SW 1271 (cell line): Measurements from ENCODE around the gene PFKFB3.

Source experiments
- DNase-seq, 2 experiments: peaks; one replicate each; lab custom pipeline; 2025; lab: John Stamatoyannopoulos, UW

Gene PFKFB3

DNA sequence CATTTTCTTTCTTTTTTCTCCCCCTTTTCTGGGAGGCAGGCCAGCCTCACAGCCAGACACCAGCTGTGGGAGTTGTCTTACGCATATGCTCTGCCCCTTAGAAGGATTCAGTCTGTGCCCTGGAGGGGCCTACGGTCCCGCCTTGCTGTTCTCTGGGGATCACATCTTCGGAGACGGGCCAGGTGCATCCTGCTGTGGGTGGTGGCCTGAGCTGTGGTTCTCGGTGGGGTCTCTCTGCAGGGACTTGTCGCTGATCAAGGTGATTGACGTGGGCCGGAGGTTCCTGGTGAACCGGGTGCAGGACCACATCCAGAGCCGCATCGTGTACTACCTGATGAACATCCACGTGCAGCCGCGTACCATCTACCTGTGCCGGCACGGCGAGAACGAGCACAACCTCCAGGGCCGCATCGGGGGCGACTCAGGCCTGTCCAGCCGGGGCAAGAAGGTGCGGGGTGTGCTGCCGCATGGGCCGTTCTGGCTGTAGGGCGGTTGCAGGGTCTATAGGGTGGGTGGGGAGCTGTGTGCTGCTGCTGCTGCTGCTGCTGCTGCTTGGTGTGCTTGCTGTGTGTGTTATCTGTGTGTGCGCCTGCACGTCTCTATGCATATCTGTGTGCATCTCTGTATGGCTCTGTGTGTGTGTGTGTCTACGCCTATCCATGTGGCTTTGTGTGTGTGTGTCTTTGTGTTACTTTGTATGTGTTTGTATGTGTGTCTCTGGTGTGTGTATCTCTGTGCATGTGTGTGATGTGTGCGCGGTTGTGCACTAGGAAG, 17.9 kb downstream of the PFKFB3 start:
- no peak for DNase-seq

DNA sequence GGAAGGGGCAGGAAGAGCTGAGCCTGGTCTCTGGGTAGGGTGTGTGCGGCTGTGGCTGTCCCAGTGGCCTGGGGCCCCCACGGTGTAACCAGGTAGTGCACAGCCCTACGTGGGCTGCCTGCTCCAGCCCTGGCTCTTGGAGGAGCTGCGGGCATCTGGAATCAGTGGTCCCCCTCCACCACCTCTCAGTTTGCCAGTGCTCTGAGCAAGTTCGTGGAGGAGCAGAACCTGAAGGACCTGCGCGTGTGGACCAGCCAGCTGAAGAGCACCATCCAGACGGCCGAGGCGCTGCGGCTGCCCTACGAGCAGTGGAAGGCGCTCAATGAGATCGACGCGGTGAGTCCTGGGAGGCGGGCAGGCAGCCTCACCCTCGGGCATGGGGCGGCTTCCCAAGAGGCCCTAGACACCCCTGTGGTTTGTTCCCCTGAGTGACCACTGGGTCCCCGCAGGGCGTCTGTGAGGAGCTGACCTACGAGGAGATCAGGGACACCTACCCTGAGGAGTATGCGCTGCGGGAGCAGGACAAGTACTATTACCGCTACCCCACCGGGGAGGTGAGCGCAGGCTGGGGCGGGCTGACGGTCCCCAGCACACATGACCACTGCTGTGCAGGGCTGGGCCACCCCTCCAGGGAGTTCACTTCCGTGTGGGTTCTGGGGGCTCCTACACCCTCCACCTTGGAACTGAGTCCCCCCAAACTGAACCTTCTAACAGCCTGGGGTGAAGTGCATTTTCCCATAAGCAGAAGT, 18.6 kb downstream of the PFKFB3 start:
- DNase-seq: no peak

DNA sequence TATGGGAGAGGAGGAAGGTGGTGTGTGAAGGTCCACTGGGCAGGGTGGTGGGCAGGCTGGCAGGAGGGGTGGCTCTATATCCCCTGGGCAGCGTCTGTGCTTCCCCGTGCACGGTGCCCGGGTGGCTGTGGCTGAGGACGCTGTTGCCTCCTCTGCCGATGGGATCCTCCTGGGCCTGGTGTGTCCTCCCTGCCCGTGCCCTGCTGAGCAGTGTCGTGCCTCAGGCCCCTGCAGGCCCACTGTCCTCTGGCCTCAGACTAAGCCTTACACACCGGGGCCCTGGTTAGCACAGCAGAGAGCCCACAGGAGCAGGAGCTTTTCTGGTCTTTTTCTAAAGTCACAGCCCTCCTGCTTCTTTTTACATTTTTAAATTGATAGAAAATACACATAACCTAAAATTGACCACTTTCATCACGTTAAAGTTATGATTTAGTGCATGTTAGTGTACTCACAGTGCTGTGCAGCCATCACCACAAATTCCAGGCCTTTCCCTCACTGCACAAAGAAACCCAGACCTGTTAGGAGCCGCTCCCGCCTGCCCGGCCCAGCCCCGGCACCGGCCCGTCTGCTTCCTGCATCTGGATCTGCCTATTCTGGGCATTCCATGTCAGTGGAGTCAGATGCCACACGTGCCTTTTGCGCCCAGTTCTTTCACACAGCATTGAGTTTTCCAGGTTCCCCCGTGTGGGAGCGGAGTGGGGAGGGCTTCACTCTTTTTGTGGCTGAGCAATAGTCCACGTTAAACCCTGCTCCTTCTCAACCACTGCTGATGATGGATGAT, 19.4 kb downstream of the PFKFB3 start:
- DNase-seq: no peak

- no peak for DNase-seq
These were observed 20.0 kb downstream of the PFKFB3 start for GRCh38 chr10:6222755-6223154.

DNA sequence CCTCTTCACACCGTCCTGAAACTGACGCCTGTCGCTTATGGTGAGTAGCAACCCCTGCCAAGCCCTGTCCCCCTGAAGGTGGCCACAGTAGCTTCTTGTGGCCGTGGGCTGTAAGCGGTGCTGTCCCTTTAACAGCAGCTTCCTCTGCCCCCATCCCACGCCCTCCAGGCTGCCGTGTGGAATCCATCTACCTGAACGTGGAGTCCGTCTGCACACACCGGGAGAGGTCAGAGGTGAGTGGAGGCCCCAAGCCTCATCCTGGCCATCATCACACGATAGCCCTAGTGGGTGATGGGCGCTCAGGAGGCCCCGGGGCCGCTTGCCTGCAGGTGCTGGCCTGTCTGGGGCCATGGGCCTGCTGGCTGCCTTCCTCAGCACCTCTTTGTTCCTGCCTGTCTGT, 21.2 kb downstream of the PFKFB3 start:
- no peak for DNase-seq

DNA sequence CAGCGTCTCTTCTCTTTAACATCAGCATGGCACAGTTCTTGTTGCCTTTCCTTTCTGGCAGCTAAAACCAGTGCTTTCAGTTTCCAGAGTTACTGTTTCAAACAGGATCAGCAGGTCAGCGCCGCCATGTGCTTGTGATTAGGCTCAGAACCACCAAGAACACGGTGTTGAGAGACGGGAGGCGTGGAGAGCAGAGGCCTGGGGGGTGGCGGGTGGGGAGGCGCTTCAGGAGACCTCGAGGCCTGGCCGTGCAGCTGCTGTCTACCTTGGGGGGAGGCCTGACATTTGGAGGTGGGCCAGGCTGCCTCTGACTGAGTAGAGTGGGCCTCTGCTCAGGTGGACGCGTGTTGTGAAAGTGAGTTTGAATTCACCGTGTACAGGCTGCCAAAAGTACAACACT, 22.0 kb downstream of the PFKFB3 start:
- no peak for DNase-seq

GRCh38 chr10:6225263-6225814, 22.6 kb downstream of the PFKFB3 start:
- DNase-seq: no peak

- no peak for DNase-seq
These were observed 23.5 kb downstream of the PFKFB3 start for GRCh38 chr10:6226216-6226615.

GRCh38 chr10:6227346-6227745, 24.6 kb downstream of the PFKFB3 start:
- DNase-seq: no peak

DNA sequence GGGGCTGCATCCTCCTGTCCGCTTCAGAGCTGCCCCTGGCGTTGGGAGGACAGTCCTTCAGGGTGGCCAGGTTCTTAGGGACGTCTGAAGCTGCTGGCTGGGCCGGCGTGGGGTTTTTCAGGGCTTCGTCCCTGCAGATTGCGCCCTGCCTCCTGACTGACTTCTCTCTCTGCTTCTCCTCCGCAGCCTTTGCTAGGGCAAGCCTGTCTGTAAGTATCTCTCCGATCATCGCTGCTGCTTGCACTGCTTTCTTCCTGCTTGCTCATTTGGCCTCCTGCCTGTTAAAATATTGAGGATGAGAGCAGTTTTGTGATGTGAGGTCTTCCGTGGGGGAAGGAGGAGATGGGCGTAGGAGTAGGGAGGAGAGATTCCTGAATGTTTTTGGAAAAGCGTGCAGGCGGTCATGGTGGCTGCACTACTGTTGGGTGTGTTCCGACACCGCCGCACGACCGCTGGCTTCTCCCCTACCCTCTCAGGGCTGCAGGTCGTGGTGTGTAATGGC, 25.3 kb downstream of the PFKFB3 start:
- no peak for DNase-seq

- no peak for DNase-seq
These were observed 25.9 kb downstream of the PFKFB3 start for GRCh38 chr10:6228647-6229046.

DNA sequence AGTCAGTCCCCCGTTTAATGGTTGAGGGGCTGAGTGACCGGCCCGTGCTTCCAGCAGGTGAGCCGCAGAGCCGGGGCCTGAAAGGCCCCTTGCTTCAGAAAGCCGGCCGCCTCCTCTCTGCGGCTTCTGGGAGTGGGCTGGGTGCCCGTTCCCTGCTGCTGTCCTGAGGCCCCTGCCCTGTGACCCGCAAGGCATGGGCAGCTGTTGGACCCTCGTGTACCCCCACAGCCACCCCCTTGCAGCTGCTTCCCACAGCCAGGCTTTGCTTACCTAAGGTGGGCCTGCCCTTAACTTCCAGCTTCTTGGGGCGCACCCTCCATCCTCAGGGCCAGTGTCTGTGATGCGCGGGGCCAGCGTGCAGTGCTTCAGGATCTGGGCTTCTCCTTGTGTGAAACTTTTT, 26.6 kb downstream of the PFKFB3 start:
- DNase-seq: no peak

- DNase-seq: no peak
These were observed 27.0 kb downstream of the PFKFB3 start for GRCh38 chr10:6229746-6230145.

DNA sequence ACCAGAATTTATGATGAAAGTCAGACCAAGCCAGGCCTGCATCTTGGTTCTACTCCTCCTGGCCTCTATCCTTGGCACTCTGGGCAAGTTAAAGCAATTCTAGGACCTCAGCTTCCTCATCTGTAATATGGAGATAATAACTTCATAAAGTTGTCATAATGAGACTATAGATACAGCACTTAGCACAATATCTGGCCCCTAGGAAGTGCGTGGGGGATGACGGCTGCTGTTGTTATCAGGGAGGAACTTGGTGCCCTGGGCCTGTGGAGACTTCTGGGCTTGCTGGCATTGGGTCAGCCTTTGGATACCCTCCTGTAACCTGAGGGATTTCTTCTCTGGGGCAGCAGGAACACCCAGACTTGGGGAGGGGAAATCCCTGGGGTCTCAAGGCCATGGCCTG, 27.6 kb downstream of the PFKFB3 start:
- no peak for DNase-seq

DNA sequence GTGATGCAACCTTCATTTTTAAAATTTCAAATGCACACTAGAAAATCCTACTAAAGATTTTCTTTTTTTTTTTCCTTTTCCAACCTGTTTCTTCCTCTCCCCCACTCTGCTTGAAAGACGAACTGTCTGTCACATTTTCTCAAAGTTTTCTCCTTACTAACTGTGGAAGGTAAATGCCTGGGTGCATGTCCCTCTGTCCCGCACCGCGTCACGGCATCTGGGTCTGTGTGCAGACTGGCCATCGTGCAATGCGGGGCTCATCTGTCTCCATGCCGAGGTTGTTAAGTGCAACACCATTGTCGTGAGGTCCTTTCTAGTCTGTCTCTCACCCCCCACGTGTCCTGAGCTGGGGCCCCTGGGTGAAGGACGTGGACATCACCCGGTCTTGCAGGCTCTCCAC, 28.4 kb downstream of the PFKFB3 start:
- no peak for DNase-seq

DNA sequence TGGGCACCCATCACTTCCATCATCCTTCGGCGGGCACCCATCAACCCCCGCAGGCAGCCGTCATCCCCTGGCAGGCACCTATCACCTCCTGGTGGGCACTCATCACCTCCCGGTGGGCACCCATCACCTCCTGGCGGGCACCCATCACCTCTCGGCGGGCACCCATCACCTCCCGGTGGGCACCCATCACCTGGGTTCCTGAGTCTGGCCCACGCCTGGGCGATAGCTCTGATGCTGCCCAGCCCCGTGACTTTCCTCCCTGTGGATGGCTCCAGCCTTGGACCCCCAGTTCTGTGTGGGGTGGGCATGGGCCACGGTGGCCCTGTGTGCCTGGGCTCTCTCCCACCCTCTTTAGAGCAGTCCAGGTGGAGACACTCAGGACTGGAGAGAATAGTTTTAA, 29.0 kb downstream of the PFKFB3 start:
- DNase-seq: no peak

DNA sequence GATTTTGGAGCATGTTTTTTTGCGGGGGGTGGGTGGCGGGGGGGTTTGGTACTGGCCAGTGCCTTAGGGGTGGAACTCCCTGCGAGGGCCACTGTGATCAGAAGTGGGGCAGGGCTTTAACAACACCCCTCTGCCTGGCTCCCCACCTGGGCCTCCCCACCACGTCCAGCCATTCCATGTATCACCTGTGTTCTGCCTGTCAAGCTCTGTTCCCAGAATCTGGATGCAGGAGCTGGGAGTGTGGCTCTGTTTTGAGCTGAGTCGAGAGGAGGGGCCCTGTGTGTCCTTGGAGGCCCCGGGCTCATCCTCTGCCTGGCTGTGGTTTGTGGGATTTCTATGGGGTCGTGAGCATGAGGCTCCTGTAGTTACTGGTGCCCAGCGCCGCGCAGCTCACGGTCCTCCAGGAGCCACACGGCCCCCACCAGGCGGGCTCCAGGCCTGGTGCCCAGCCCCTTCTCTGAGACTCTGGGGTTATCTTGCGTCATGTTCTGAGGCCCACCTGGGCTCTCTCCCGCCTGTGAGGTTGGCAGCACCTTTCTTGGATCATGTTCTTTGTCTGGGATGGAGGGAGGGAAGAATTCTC, 29.6 kb downstream of the PFKFB3 start:
- no peak for DNase-seq

DNA sequence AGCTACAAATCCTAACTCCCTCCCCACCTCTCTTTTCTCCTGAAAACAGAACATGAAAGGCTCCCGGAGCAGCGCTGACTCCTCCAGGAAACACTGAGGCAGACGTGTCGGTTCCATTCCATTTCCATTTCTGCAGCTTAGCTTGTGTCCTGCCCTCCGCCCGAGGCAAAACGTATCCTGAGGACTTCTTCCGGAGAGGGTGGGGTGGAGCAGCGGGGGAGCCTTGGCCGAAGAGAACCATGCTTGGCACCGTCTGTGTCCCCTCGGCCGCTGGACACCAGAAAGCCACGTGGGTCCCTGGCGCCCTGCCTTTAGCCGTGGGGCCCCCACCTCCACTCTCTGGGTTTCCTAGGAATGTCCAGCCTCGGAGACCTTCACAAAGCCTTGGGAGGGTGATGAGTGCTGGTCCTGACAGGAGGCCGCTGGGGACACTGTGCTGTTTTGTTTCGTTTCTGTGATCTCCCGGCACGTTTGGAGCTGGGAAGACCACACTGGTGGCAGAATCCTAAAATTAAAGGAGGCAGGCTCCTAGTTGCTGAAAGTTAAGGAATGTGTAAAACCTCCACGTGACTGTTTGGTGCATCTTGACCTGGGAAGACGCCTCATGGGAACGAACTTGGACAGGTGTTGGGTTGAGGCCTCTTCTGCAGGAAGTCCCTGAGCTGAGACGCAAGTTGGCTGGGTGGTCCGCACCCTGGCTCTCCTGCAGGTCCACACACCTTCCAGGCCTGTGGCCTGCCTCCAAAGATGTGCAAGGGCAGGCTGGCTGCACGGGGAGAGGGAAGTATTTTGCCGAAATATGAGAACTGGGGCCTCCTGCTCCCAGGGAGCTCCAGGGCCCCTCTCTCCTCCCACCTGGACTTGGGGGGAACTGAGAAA, 30.4 kb downstream of the PFKFB3 start:
- no peak for DNase-seq

GRCh38 chr10:6233725-6234277, 31.1 kb downstream of the PFKFB3 start:
- DNase-seq: no peak

GRCh38 chr10:6234371-6234770, 31.6 kb downstream of the PFKFB3 start:
- DNase-seq: no peak
